ENCODE data around the gene SLC35D1.

SLC35D1 gene

DNA sequence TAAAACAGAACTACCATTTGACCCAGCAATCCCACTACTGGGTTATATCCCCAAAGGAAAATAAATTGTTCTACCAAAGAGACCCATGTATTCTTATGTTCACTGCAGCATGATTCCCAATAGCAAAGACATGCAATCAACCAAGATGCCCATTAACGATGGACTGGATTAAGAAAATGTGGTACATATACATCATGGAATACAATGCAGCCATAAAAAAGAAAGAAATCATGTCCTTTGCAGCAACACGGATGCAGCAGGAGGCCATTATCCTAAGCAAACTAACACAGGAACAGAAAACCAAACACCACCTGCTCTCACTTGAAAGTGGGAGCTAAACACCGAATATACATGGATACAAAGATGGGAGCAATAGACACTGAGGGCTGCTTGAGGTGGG, 44.2 kb downstream of the SLC35D1 start:
- Histone ChIP-seq H3K4me2 (ENCODE audit: low read length) (no peak overlapping the region), H3K4me1 (ENCODE audit: control insufficient read depth, insufficient read depth, low read length) (no peaks in the 10 kb centered on the region), H3K9ac (ENCODE audit: low read depth, low read length) (no peak overlapping the region), H3K36me3 (ENCODE audit: insufficient read depth, low read length) (peaks cover 9% of the 10 kb centered on the region), H3K9me3 (replicated peaks; ENCODE audit: low read length) (no peaks in the 10 kb centered on the region), H3K27me3 (ENCODE audit: control insufficient read depth, insufficient read depth, low read length) (no peaks in the 10 kb centered on the region), H3K4me3 (ENCODE audit: low read length) (no peak overlapping the region)

DNA sequence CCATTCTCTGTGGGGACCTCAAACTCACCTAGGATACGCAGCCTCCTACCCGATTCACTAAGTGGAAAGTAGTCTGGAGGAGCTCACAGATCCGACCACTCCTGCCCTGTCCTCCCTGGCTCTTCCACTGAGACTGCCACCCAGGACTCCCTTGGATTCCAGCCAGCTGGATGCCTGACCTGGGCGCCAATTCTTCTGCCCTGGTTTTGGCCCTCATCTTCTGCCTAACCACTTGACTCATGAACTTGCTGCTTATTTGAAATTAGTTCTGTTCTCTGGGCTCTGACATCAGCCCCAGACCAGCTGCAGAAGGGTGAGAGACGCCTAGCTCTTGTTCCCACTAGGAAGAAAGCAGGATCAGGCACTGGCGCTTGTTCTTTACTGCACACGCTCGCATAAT, 48.9 kb downstream of the SLC35D1 start:
- H3K9ac ChIP-seq (ENCODE audit: low read depth, low read length): no peak overlapping the region
- H3K4me1 ChIP-seq (ENCODE audit: control insufficient read depth, insufficient read depth, low read length): no peaks in the 10 kb centered on the region
- no peaks in the 10 kb centered on the region for H3K27me3 ChIP-seq (ENCODE audit: control insufficient read depth, insufficient read depth, low read length)
- no peaks in the 10 kb centered on the region for H3K9me3 ChIP-seq (replicated peaks; ENCODE audit: low read length)
- H3K36me3 ChIP-seq (ENCODE audit: insufficient read depth, low read length): peaks cover 23% of the 10 kb centered on the region
- H3K4me3 ChIP-seq (ENCODE audit: low read length): no peak overlapping the region
- H3K4me2 ChIP-seq (ENCODE audit: low read length): no peak overlapping the region

- no peaks in the 10 kb centered on the region for H3K27me3 ChIP-seq (ENCODE audit: control insufficient read depth, insufficient read depth, low read length)
- peaks cover 19% of the 10 kb centered on the region for H3K36me3 ChIP-seq (ENCODE audit: insufficient read depth, low read length)
- no peaks in the 10 kb centered on the region for H3K9me3 ChIP-seq (replicated peaks; ENCODE audit: low read length)
- H3K9ac ChIP-seq (ENCODE audit: low read depth, low read length): no peak overlapping the region
- no peaks in the 10 kb centered on the region for H3K4me1 ChIP-seq (ENCODE audit: control insufficient read depth, insufficient read depth, low read length)
- no peak overlapping the region for H3K4me3 ChIP-seq (ENCODE audit: low read length)
- no peak overlapping the region for H3K4me2 ChIP-seq (ENCODE audit: low read length)
These were observed 49.8 kb downstream of the SLC35D1 start for GRCh38 chr1:67004176-67004575.

- Histone ChIP-seq H3K9ac (ENCODE audit: low read depth, low read length) (no peak overlapping the region), H3K4me1 (ENCODE audit: control insufficient read depth, insufficient read depth, low read length) (no peaks in the 10 kb centered on the region), H3K36me3 (ENCODE audit: insufficient read depth, low read length) (peaks cover 16% of the 10 kb centered on the region), H3K9me3 (replicated peaks; ENCODE audit: low read length) (no peaks in the 10 kb centered on the region), H3K4me3 (ENCODE audit: low read length) (no peak overlapping the region), H3K4me2 (ENCODE audit: low read length) (no peak overlapping the region), H3K27me3 (ENCODE audit: control insufficient read depth, insufficient read depth, low read length) (no peaks in the 10 kb centered on the region)
These were observed 52.1 kb downstream of the SLC35D1 start for GRCh38 chr1:67001682-67002425.

DNA sequence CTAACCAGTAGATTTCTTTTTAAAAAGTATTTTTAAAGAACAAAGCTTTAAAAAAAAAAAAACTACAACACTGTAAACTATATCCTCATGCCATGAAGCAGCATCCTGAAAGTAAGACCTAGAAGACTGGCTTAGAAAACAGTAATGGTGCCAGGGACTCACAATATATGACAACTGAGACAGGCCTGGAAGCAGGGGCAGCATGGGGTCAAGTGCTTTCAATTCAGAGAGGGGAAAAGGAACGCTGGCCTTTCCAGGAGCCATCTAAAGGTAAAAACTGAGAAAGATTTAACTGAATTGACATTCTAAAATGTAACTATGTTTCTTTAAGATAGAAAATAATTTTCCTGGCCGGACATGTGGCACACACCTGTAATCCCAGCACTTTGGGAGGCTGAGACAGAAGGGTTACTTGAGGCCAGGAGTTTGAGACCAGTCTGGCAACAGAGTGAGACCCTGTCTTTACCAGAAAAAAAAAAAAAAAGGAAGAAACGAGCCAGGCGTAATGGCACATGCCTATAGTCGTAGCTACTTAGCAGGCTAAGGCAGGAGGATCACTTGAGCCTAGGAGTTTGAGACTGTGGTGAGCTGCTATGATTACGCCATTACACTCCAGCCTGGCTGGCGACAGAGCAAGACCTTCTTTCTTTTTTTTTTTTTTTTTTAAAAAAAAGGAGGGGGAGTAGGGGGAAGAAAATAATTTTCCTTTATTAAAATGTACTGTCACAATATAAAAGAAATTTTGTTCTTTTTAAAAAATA, 54.1 kb downstream of the SLC35D1 start:
- Histone ChIP-seq H3K4me2 (ENCODE audit: low read length) (no peak overlapping the region), H3K4me3 (ENCODE audit: low read length) (no peak overlapping the region), H3K4me1 (ENCODE audit: control insufficient read depth, insufficient read depth, low read length) (no peaks in the 10 kb centered on the region), H3K27me3 (ENCODE audit: control insufficient read depth, insufficient read depth, low read length) (no peaks in the 10 kb centered on the region), H3K9me3 (replicated peaks; ENCODE audit: low read length) (no peaks in the 10 kb centered on the region), H3K9ac (ENCODE audit: low read depth, low read length) (no peak overlapping the region), H3K36me3 (ENCODE audit: insufficient read depth, low read length) (peaks cover 16% of the 10 kb centered on the region)

- Histone ChIP-seq H3K9me3 (replicated peaks; ENCODE audit: low read length) (no peaks in the 10 kb centered on the region), H3K4me2 (ENCODE audit: low read length) (no peak overlapping the region), H3K4me3 (ENCODE audit: low read length) (no peak overlapping the region), H3K27me3 (ENCODE audit: control insufficient read depth, insufficient read depth, low read length) (no peaks in the 10 kb centered on the region), H3K9ac (ENCODE audit: low read depth, low read length) (no peak overlapping the region), H3K4me1 (ENCODE audit: control insufficient read depth, insufficient read depth, low read length) (no peaks in the 10 kb centered on the region), H3K36me3 (ENCODE audit: insufficient read depth, low read length) (peaks cover 16% of the 10 kb centered on the region)
These were observed 55.0 kb downstream of the SLC35D1 start for GRCh38 chr1:66998972-66999371.

DNA sequence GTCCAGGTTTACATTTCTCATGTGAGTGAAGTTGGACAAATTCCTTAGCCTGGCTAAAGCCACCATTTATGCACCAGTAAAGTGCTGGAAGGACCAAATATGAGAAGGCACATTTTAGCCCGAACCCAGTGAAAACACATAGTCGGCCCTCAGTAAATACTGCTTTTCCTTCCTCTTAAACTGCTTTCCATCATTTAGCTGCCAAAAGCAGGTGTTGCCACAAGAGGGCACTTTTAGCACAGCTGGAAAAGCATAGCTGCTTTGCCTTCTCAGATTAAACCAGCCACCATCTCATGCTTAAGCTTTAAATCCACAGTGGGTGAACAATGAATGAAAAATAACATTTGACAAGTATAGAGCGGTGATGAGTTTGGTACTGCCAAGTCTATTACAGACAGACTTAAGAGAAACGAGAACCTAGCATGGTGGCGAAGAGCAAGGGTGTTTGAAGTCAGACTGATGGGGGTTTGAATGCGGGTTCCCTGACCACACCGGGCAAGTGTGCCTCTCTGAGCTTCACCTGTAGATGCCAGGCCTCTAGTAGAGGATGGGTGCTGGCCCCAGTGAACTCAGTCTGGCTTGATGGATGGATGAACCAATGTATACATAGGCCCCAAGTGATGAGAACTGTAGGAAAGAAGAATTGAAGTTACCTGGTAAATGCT, 57.8 kb downstream of the SLC35D1 start:
- no peak overlapping the region for H3K4me3 ChIP-seq (ENCODE audit: low read length)
- no peak overlapping the region for H3K4me2 ChIP-seq (ENCODE audit: low read length)
- H3K27me3 ChIP-seq (ENCODE audit: control insufficient read depth, insufficient read depth, low read length): no peaks in the 10 kb centered on the region
- no peak overlapping the region for H3K9ac ChIP-seq (ENCODE audit: low read depth, low read length)
- H3K9me3 ChIP-seq (replicated peaks; ENCODE audit: low read length): no peaks in the 10 kb centered on the region
- no peaks in the 10 kb centered on the region for H3K4me1 ChIP-seq (ENCODE audit: control insufficient read depth, insufficient read depth, low read length)
- H3K36me3 ChIP-seq (ENCODE audit: insufficient read depth, low read length): peaks cover 8% of the 10 kb centered on the region

DNA sequence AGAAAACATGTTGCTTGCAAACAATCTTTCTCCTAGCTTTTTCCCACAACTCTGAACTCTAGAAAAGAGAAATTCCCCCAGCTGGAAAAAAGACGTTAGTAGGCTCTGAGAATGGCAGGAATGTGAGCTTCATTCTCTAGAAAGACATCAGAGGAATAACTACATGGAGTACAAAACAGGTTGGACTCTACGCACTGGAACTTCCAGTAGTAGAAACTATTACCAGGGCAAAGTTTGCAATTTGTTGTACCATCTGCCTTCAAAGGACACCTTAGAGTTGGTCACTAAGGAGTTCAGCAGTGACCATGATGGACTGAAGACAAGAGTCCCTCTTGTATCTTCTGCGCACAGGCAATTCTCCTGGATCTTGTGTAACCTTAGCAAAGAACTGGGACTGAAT, 60.9 kb downstream of the SLC35D1 start:
- peaks cover 34% of the 10 kb centered on the region for H3K36me3 ChIP-seq (ENCODE audit: insufficient read depth, low read length)

GRCh38 chr1:66985835-66986234, 68.1 kb downstream of the SLC35D1 start:
- Histone ChIP-seq H3K27me3 (ENCODE audit: control insufficient read depth, insufficient read depth, low read length) (no peaks in the 10 kb centered on the region), H3K4me3 (ENCODE audit: low read length) (no peak overlapping the region), H3K4me1 (ENCODE audit: control insufficient read depth, insufficient read depth, low read length) (peaks cover 6% of the 10 kb centered on the region), H3K4me2 (ENCODE audit: low read length) (no peak overlapping the region), H3K9me3 (replicated peaks; ENCODE audit: low read length) (no peaks in the 10 kb centered on the region), H3K9ac (ENCODE audit: low read depth, low read length) (no peak overlapping the region), H3K36me3 (ENCODE audit: insufficient read depth, low read length) (peaks cover 75% of the 10 kb centered on the region)

More for the DNA sequence above, 60.9 kb downstream of the SLC35D1 start:
- no peak overlapping the region for H3K9ac ChIP-seq (ENCODE audit: low read depth, low read length)
- H3K4me1 ChIP-seq (ENCODE audit: control insufficient read depth, insufficient read depth, low read length): no peaks in the 10 kb centered on the region
- H3K4me2 ChIP-seq (ENCODE audit: low read length): no peak overlapping the region
- H3K4me3 ChIP-seq (ENCODE audit: low read length): no peak overlapping the region
- H3K9me3 ChIP-seq (replicated peaks; ENCODE audit: low read length): no peaks in the 10 kb centered on the region
- H3K27me3 ChIP-seq (ENCODE audit: control insufficient read depth, insufficient read depth, low read length): no peaks in the 10 kb centered on the region

DNA sequence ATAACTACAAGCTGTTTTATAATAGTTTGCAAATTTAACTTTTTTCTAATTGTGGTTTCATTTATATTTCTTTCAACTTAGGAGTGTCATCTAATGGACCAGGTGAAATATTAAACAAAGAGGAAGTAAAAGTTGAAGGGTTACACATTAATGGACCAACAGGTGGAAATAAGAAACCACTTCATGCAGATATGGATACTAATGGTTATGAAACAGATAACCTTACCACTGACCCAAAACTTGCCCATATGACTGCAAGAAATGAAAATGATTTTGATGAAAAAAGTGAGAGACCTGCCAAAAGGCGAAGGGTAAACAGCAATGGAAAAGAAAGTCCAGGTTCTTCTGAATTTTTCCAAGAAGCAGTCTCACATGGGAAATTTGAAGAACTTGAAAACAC, 69.5 kb downstream of the SLC35D1 start:
- Histone ChIP-seq H3K9me3 (replicated peaks; ENCODE audit: low read length) (no peaks in the 10 kb centered on the region), H3K4me3 (ENCODE audit: low read length) (no peak overlapping the region), H3K4me2 (ENCODE audit: low read length) (no peak overlapping the region), H3K9ac (ENCODE audit: low read depth, low read length) (no peak overlapping the region), H3K27me3 (ENCODE audit: control insufficient read depth, insufficient read depth, low read length) (no peaks in the 10 kb centered on the region), H3K36me3 (ENCODE audit: insufficient read depth, low read length) (peaks cover 70% of the 10 kb centered on the region), H3K4me1 (ENCODE audit: control insufficient read depth, insufficient read depth, low read length) (peaks cover 11% of the 10 kb centered on the region)

DNA sequence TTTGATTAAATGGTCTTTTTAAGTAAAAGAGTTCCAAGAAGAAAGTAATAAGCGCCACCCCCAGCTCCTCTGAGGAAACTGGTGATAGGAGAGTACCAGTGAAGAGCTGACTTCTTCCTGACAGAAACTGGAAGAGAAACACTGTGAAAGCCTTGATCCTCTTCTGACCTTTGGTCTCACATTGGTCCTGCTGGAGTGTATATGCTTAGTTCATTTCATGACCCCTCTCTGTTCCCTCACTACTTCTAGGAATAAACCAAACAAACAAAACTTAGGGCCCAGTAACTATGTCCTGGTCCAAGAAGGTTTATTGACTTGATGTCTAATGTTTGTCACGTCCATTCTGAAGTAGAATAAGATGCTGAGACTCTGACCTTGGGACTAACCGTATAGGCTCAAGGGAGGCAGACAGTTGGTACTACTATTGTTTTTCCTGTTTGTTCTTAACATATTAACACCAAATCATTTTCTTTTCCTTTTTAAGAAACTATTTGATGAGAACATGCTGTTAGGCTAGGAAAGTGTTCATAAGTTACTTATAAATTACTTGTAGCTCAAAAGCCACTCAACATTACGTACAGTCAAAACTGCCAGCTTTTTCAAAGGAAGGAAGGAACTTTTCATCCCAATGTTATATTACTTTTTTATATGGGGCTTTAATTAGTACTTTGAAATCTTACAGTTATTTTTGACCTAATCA, 71.2 kb downstream of the SLC35D1 start:
- H3K4me1 ChIP-seq (ENCODE audit: control insufficient read depth, insufficient read depth, low read length): peaks cover 11% of the 10 kb centered on the region
- H3K9ac ChIP-seq (ENCODE audit: low read depth, low read length): no peak overlapping the region
- H3K9me3 ChIP-seq (replicated peaks; ENCODE audit: low read length): no peaks in the 10 kb centered on the region
- no peak overlapping the region for H3K4me2 ChIP-seq (ENCODE audit: low read length)
- peaks cover 69% of the 10 kb centered on the region for H3K36me3 ChIP-seq (ENCODE audit: insufficient read depth, low read length)
- no peak overlapping the region for H3K4me3 ChIP-seq (ENCODE audit: low read length)
- no peaks in the 10 kb centered on the region for H3K27me3 ChIP-seq (ENCODE audit: control insufficient read depth, insufficient read depth, low read length)
